ENCODE results near the gene CYLD.
A peak's percentile ranks its signal among the peaks of the same experiment; 100 is the strongest.

Gene CYLD

DNA sequence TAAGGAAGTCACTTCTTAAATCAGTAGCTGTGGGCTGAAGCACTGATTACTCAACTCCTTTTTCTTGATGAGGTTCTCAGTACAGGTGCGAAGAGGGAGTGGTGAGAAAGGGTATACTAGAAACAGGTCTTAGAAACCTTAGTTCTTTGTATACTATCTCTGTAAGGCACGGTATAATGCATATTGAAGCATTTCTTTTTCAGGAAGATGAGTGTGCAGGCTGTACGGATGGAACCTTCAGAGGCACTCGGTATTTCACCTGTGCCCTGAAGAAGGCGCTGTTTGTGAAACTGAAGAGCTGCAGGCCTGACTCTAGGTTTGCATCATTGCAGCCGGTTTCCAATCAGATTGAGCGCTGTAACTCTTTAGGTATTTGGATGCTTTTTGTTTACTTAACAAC is 39.2 kb downstream of the CYLD start:
- DNase-seq (ENCODE audit: low spot score): no peak

DNA sequence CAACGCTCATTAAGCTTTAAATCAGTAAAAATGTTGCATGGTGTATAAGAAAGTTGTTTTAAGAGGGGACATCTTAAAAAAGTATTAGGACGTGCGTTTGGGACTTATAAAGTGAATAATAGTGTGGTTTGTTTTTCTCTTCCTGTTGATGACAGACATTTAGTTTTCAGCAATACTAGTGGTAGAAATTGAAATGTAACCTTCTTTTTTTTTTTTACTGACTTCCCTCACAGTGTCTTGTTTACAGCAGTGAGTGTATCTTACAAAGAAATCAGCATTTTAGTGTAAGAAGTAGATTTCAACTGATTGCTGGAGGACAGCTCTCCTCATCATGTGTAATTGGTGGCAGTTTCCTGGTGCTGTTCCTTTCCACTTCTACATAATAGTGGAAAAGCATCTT is 39.6 kb downstream of the CYLD start:
- DNase-seq (ENCODE audit: low spot score): no peak

DNA sequence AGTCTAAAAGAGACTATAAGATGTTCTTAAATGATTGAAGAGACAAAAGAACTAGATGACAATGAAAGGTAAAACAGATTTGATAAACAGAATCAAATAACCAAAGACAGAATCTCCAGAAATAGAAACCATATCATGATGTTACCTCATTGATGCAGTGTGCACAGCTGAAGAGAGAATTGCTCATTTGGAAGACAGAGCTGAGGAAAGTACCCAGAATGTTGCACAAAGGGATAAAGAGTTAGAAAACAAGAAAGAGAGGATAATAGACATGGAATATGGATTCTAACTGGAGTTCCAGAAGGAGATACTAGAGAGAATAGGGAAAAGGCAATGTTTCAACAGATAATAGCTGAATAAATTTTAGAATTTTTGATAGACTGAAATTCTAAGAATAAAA is 47.9 kb downstream of the CYLD start:
- no peak for DNase-seq (ENCODE audit: low spot score)

DNA sequence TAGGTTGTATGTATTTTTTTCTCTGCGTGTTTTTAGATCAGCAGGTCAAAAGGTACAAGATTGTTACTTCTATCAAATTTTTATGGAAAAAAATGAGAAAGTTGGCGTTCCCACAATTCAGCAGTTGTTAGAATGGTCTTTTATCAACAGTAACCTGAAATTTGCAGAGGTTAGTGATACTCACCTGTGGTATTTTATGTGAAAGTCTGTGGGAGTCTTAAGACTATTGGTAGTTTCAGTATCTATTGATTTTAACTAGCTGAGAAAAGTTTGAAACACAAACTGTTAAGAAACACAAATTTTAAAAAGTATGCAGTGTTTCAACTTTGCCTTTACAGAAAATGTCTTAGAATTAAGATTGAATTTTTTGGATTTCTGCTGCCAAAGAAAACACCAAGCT is 49.6 kb downstream of the CYLD start:
- DNase-seq (ENCODE audit: low spot score): no peak

DNA sequence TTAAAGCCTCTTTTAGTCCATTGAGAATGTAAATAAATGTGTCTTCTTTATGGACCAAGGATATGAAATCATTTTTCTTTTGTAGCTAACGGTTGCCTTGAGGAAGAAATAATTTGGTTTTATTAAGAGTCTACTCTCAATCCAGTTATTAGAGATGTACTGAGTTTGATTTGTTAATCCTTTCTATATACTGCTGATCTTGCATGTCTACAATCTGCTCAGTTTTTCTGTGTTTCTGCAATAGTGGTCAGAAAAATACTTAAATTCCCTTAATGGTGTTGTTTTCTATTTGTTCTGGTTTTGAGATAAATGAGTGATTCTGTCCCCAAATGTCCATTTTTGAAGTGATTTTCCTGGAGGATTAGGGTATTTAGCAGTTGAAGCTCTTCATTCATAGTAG is 54.9 kb downstream of the CYLD start:
- no peak for DNase-seq (ENCODE audit: low spot score)

DNA sequence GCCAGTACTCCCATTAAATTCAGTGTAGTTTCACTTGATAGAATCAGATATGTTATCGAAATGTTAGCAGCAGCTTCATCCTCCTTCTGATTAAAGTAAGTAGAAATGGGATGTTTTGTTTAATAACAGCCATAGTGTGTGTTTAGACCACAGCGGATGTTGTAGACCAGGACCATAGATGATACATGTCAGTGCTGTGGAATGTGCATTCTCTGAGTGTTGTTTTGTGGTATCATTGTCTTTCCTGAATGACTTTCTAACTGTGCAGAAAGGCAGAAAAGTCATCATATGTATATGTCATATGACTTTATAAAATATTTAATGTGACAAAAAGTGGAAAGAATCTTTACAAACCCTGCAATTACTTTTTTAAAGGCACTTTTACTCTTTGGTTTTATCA is 55.6 kb downstream of the CYLD start:
- DNase-seq (ENCODE audit: low spot score): no peak

DNA sequence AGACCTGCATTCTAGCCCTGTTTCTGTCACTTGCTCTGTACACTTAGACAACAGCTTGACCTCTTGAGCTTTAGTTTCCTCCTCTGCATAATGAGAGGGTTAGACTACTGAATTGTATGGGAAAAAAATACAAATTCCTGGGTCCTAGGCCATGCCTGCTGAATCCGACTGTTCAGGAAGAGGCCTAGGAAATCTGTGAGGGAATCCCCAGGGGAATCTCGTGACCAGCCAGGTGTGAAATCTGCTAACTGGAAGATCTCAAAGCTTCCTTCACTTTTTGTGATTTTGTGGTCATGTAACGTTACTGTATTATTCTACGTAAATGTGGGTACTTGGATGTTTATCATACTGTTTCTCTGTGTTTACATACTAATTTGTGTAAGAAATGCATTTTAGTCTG is 58.2 kb downstream of the CYLD start:
- DNase-seq (ENCODE audit: low spot score): no peak

DNA sequence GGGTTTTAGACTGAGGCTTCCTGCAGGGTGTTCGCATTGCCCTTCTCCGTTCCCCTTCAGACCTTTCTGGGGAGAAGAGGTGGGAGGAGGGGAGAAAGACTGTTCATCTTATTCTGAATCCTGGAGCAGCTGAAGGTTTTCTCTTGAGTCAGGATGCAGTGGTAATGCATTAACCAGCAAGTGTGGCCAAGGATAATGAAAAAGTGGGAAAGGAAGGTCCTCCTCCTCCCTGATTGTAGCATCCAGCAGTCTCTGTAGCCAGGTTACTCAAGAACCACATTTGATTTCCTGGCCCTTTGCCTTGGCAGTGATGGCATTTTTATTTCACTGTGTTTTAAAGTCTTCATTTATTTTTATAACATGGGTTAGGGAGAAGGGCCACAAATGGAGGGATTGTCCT is 59.1 kb downstream of the CYLD start:
- DNase-seq (ENCODE audit: low spot score): no peak

DNA sequence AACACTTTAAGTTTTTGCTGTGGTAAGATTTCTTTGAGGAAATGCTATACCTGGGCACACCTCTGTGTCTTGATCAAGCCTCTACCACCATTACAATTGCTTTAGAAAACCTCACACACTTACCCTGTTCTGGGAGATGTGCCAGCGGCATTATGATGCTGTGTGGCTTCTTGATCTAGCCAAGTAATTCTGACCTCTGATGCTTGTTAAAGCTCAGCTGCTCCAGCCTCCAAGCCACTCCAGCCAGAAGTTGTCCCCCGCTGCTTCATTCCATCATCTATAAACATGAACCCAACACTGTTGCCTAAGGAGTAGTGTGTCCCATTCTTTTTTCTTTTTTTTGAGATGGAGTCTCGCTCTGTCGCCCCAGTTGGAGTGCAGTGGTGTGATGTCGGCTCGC is 60.1 kb downstream of the CYLD start:
- no peak for DNase-seq (ENCODE audit: low spot score)

DNA sequence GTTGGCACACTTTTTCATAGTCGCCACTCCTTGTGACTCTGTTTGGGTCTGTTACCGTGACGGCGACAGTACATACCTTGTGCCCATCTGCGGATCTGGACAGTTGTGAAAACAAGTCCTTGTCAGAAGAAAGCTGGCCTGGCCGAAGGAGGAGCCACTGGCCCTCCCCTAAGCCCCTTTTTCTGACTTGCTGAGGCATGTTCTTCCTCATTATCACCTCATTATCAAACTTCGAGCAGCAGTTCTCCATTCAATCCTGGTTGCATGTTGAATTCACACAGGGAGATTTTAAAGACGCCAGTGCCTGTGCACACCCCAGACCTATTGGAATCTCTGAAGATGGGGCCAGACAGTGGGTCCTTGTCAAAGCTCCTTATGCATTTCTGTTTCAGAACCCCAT is 61.1 kb downstream of the CYLD start:
- DNase-seq (ENCODE audit: low spot score): no peak

DNA sequence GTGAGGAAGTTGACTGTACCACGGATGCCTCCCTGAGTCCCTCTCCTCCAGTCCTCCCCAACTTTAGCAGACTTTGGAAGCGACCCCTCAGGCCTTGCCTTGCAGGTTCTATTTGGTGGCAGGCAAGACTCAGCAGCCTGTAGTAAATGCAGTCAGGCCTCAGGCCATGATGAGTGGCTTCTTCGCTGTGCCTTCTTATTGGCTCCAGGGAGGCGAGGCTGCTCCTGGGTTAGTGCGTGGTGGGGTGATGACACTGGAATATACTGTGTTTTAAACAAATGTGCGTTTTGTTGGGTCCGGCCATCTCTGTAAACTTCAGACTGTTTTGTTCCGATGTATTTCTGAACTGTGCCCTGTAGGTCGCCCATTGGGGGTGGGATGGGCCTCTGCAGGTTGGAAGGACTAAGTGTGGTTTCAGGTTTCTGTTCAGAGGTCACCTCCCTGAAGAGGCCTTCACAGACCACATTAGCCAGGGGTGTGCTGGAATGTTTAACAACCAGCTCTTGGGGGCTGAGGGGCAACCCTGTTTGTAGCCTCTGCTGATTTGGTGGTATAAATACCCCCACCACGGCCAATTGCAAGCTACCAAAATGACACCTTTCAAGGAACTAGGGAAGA is 62.5 kb downstream of the CYLD start:
- no peak for DNase-seq (ENCODE audit: low spot score)

DNA sequence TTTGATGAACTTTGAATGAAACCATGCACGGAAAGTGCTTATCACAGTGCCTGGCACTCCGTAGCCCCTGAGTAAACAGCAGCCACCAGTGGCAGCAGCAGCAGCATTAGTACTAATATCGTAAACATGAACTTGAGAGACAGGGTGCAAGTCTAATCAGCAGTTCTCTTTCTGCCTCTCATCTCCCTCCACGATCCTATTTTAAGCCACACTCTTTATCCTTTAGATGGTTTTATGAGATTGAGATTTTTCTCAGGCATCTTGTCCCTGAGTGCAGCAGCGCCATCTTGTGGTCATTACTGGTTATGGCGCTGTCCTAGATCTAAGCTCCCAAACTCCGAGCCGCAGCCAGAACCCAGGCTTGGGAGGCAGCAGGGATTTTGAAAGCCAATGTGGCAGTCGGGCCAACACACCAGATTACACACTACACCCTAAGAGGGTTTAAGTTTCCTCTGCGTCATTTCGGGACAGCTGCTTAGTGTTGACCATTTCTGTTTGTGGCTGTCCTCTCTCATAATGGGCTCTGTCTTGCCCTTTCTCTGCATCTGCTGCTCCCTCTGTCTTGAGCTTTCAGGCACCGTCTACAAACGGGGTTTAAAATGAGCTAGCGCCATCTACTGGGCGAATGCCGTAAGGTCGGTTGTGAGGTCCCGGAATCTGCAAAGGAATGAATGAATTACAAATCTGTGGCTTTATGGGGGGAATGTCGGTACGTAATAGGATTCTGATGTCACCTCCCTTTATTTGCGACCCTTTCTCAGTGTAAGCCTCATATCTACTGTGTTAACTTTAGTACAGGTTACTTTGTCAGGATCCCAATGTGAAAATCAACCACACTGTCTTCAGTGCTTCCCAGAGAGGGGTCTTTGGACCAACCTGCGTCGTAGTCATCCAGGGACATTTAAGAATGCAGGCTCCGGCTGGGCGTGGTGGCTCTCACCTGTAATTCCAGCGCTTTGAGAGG is 64.5 kb downstream of the CYLD start:
- peak; percentile 87 for DNase-seq (ENCODE audit: low spot score)

DNA sequence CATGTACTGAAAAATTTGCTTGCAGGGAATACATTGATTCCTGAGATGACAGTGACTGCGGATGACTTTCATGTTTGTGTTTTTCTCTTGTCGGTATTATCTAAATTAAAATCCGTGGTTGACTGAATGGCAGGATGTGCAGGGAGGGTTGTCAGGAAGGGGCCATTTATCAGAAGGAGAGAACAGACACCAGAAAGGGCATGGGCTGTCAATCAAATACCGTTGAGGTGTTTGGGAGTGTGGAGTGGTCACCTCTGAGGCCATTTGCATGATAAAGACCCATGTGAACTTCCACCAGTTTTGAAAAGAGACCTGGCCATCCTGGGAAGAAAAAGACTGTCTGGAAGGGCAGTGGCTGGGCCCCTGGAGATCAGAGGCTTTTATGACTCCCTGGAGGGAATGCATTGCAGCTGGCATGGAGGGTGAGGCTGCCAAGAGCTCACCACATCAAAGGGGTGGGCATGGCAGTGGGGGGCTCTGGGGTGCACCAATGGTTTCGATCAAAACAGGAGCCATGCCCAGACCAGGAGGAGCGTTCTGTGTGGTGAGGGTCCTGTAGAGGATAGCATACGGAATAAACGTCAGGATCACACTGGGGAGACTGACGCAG is 67.1 kb downstream of the CYLD start:
- no peak for DNase-seq (ENCODE audit: low spot score)

DNA sequence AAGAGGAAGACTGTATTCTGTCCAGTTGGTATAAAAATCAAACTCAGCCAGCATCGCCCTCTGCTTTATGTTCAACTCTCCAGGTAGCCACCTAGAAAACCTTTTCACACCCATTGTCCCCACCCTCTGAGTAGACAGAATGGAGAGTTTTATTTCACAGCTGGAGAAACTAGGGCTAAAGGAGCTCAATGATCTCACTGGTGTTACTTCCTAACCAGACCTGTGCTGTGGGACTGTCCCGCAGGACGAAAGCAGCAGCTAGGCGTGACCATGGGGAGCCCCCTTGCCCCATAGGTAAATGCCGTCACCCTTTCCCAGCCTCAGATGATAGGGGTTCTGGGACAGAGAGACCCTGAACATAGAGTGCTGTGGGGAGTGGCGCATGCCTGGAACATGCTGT is 67.7 kb downstream of the CYLD start:
- no peak for DNase-seq (ENCODE audit: low spot score)

DNA sequence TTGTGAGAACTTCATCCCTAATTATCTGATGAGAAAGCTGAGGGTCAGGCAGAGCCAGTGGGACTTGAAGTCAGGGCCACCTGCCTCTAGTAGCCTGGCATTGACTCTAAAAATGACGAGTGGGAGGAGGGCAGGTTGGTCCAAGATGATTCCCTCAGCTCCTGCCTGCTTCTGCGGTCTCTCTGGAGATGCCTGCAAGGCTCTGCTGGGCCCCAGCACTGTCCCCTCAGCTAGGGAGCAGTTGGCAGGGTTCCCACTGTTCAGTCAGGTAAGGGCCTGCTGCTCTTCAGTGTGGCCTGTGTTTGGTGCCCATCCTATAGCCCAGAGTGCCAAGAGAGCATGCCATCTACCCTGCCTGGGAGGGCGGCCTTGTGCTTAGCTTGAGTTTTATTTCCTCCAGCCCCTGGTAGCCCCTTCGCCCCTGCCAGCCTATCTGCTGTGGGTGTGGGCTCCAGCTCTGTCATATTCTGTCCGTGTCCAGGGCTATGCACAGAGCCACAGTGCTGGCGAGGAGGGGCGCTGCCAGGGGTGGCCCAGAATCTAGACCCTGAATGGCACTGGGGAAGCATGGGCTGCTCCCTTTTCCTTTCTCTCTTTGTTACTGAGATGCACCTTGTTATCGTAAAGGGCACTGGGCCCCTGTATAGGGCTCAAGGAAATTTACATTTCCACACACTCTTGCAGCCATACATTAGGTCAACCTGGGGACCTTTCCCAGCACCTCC is 68.5 kb downstream of the CYLD start:
- DNase-seq (ENCODE audit: low spot score): no peak

DNA sequence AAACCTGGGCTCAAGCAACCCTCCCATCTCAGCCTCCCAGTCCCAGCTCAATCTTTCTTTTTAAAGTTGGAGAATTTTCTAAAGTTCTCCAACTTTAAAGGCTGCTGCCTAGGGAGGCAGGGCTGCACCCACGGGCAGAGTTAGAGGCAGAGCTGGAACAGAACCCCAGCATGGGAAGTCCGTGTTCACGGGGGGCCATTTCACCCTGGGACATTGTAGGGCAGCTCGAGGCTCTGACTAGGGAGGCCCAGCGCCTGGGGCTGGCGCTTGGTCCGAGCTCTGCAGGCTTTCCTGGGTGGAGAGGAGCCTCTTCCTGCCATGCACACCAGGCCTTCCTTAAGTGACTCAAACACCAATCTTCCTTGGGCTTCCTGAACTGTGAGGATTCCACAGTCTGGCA is 70.2 kb downstream of the CYLD start:
- no peak for DNase-seq (ENCODE audit: low spot score)

DNA sequence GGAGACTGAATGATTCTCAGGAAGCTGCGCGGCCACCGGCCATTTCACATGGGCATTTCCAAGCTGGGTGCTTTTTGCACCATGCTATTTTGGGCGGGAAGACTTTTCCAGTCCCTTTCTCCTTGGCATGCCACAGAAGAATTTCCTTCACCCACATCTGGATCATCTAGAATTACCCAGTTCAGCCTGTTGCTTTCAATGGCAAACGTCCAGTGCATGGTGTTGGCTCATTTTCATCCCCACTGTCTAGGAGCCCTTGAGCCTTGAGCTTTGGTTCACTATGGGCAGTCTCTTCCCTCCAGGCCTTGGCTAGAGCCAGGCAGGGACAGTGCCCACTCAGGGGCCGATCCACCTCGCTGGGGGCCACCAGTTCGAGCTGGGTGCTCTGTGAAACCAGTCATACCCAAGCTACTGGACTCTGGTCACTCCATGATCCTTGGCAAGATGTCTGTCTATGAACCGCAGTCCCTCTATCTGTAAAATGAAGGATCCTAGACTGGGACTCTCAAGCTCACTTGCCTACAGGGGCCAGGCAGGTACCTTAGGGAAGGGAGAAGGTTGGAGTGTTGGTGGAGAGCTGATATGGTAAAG is 71.1 kb downstream of the CYLD start:
- DNase-seq (ENCODE audit: low spot score): peak; percentile 20

DNA sequence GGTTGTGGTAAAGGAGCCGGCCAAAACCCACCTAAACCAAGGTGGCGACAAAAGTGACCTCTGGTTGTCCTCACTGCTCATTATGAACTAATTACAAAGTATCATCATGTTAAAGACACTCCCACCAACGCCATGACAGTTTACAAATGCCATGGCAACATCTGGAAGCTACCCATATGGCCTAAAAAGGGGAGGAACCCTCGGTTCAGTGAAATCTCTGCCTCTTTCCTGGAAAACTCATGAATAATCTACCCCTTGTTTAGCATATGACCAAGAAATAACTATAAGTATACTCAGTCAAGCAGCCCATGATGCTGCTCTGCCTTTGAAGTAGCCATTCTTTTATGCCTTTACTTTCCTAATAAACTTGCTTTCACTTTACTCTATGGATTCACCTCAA is 72.2 kb downstream of the CYLD start:
- DNase-seq (ENCODE audit: low spot score): peak; percentile 6

DNA sequence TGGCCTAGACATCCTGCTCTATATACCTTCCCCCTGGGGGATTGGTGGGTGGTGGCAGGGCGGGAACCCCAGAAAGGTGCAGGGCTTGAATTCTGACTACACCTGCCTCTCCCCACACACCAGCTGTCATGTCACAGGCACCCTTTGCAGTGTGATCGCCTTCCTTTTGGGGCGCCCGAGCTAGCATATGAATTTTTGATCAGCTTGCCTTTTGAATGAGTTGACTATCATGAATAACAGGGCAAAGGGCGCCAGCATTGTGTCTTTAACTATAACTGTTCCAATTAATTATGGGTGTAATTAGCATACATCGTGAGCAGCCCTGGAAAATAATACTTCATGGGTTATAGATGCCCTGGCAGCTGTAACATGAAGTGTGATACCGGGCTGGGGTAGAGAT is 72.7 kb downstream of the CYLD start:
- peak; percentile 20 for DNase-seq (ENCODE audit: low spot score)

DNA sequence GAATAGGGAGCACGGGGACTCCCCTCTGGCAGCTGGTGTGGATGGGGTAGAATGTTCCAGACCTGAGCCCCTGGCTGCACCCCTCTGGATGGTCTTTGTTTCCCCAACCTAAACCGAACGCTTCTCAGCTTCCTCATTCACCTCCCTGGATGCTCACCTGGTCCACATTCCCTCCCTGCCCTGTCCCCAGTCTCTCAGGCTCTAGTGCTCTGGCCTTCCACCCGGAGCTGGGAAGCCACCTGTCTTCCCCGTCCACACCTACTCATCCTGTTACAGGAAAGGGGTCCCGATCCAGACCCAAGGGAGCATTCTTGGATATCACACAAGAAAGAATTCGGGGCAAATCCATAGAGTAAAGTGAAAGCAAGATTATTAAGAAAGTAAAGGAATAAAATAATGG is 73.5 kb downstream of the CYLD start:
- DNase-seq (ENCODE audit: low spot score): peak; percentile 20

DNA sequence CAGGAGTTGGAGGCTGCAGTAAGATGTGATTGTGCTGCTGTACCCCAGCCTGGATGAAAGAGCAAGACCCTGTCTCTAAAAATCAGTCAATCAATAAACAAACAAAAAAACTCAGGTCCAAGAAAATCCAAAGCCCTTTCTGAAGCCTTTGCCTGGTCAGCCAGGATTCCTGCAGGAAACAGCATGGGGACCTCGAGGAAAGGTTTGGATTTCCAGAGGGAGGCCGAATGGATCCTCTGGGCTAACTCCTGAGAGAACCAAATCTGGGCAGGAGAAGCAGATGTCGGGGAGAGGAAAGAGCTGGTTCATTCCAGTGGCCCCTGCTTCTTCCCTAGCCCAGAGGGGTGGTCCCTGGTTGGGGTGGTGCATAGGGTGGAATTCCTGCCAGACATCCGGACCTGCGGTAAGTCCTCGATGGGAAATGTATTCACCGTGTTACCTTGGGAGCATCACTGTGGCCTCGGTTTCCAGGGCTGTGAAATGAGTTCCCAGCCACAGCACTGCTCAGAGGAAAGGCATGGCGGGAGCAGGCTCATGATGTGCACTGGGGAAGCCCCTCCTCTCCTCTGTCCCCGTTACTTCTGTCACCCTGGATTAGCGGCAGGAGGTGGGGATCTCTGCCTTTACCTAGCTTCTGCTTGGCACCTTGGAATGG is 75.1 kb downstream of the CYLD start:
- peak; percentile 23 for DNase-seq (ENCODE audit: low spot score)

DNA sequence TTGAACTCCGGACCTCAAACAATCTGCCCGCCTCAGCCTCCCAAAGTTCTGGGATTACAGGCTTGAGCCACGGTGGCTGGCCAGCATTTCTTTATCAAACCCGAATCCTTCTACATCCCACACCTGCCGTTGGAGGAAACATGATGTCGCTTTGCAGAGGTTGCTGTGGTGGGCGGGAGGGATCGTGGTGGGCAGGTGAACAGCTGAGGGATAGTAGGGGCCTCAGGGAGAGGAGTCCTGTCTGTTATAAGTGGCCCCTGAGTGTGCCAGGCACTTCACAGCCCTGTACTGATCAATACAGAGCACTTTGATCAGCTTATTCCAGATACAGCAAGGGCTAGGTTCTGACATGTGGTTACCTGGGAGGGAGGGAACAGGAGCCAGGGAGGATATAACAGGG is 76.5 kb downstream of the CYLD start:
- DNase-seq (ENCODE audit: low spot score): peak; percentile 26
